Liver (tissue), 9 donors: Measurements from ENCODE around the gene DNM3. TPM values are rescaled to one million over a fixed set of nuclear protein-coding genes. Genes with fewer than 3 reads are reported as not detected.

Experiments used
- DNase-seq: peaks from one replicate; pipeline ENCODE4 v3.0.0-alpha.2; 2017; ENCODE audit warnings: low spot score
- H3K27ac ChIP-seq, 2 donors: one replicate each; pipeline ENCODE4 v1.7.0; 2013; ENCODE audit warnings: inconsistent platforms in 2 of 2, low read length in 2 of 2, control low read depth in 1 of 2, low read depth in 1 of 2, mild to moderate bottlenecking in 1 of 2
- H3K27me3 ChIP-seq, 4 donors: one replicate each; pipeline versions ENCODE4 v1.6.1 to v1.7.0; 2013; ENCODE audit warnings: low read length in 3 of 4, inconsistent platforms in 1 of 4, mild to moderate bottlenecking in 1 of 4, moderate library complexity in 1 of 4; ENCODE audit not compliant: control insufficient read depth in 4 of 4, insufficient read depth in 4 of 4
- H3K36me3 ChIP-seq, 4 donors: one replicate each; pipeline versions ENCODE4 v1.6.1 to v1.7.0; 2013; ENCODE audit warnings: low read length in 3 of 4, mild to moderate bottlenecking in 3 of 4, low read depth in 1 of 4, moderate library complexity in 1 of 4; ENCODE audit not compliant: control insufficient read depth in 4 of 4, insufficient read depth in 3 of 4
- H3K4me1 ChIP-seq, 4 donors: one replicate each; pipeline versions ENCODE4 v1.6.1 to v1.7.0; 2013; ENCODE audit warnings: low read length in 3 of 4, mild to moderate bottlenecking in 3 of 4, moderate library complexity in 1 of 4; ENCODE audit not compliant: control insufficient read depth in 4 of 4, insufficient read depth in 4 of 4
- H3K4me3 ChIP-seq, 3 donors: one replicate each; pipeline versions ENCODE4 v1.6.1 to v1.7.0; 2013; ENCODE audit warnings: low read length in 3 of 3, control low read depth in 1 of 3, low read depth in 1 of 3, mild to moderate bottlenecking in 1 of 3
- H3K9ac ChIP-seq, 2 donors: one replicate each; pipeline ENCODE4 v1.7.0; 2013; ENCODE audit warnings: low read length in 2 of 2, mild to moderate bottlenecking in 2 of 2, moderate library complexity in 2 of 2, control low read depth in 1 of 2, low read depth in 1 of 2
- H3K9me3 ChIP-seq, 4 donors: one replicate each; pipeline versions ENCODE4 v1.6.1 to v1.7.0; 2013; ENCODE audit warnings: low read length in 3 of 4; ENCODE audit not compliant: control insufficient read depth in 4 of 4
- ATF3 ChIP-seq: IDR thresholded peaks from 2 replicates; pipeline ENCODE4 v1.6.1; 2016; ENCODE audit warnings: antibody characterized with exemption
- EGR1 ChIP-seq, 2 donors: IDR thresholded peaks; 2 replicates each; pipeline ENCODE4 v1.6.1; 2016 to 2018; ENCODE audit warnings: antibody characterized with exemption in 2 of 2, low read depth in 2 of 2
- FOXA1 ChIP-seq: IDR thresholded peaks from 2 replicates; pipeline ENCODE4 v1.6.1; 2016; ENCODE audit warnings: antibody characterized with exemption
- FOXA2 ChIP-seq: IDR thresholded peaks from 2 replicates; pipeline ENCODE4 v1.6.1; 2016; ENCODE audit warnings: antibody characterized with exemption
- GABPA ChIP-seq, 2 donors: IDR thresholded peaks in 1 of 2; conservative IDR thresholded peaks in 1 of 2; 2 replicates each; pipeline ENCODE4 v1.6.1; 2016; ENCODE audit warnings: antibody characterized with exemption in 2 of 2, mild to moderate bottlenecking in 1 of 2, moderate library complexity in 1 of 2
- HNF4A ChIP-seq, 2 donors: conservative IDR thresholded peaks; 2 replicates each; pipeline ENCODE4 v1.6.1; 2016; ENCODE audit warnings: antibody characterized with exemption in 2 of 2, mild to moderate bottlenecking in 2 of 2
- HNF4G ChIP-seq: IDR thresholded peaks from 2 replicates; pipeline ENCODE4 v1.6.1; 2016; ENCODE audit warnings: antibody characterized with exemption
- JUND ChIP-seq, 2 donors: IDR thresholded peaks; 2 replicates each; pipeline ENCODE4 v1.6.1; 2016; ENCODE audit warnings: antibody characterized with exemption in 2 of 2
- NR2F2 ChIP-seq: IDR thresholded peaks from 2 replicates; pipeline ENCODE4 v1.6.1; 2016; ENCODE audit warnings: antibody characterized with exemption
- RAD21 ChIP-seq, 2 donors: IDR thresholded peaks; 2 replicates each; pipeline ENCODE4 v1.6.1; 2016; ENCODE audit warnings: antibody characterized with exemption in 2 of 2, mild to moderate bottlenecking in 2 of 2
- REST ChIP-seq: IDR thresholded peaks from 2 replicates; pipeline ENCODE4 v1.6.1; 2016; ENCODE audit warnings: antibody characterized with exemption, mild to moderate bottlenecking
- RXRA ChIP-seq, 2 donors: IDR thresholded peaks; 2 replicates each; pipeline ENCODE4 v1.6.1; 2017 to 2018; ENCODE audit warnings: antibody characterized with exemption in 2 of 2, mild to moderate bottlenecking in 1 of 2
- SP1 ChIP-seq: IDR thresholded peaks from 2 replicates; pipeline ENCODE4 v1.6.1; 2018; ENCODE audit warnings: antibody characterized with exemption, mild to moderate bottlenecking
- TAF1 ChIP-seq: conservative IDR thresholded peaks from 2 replicates; pipeline ENCODE4 v1.6.1; 2016; ENCODE audit warnings: antibody characterized with exemption, mild to moderate bottlenecking
- YY1 ChIP-seq: IDR thresholded peaks from 2 replicates; pipeline ENCODE4 v1.6.1; 2016; ENCODE audit warnings: antibody characterized with exemption, mild to moderate bottlenecking
- WGBS: extraction: QIAGEN DNeasy Blood & Tissue Kit; methylation state at CpG from one replicate; pipeline ENCODE4 v1.1.7; 2013; 5-methylcytosine and 5-hydroxymethylcytosine counted together
- polyA plus RNA-seq, 2 donors: library from polyadenylated mRNA; stranded (reverse) in 1 of 2; unstranded in 1 of 2; fragments of 200-250 nt in 1 of 2; fragments of >200 nt in 1 of 2; fragmentation: Nextera tagmentation in 1 of 2; extraction: Ambion mirVana in 1 of 2; gene quantifications; one replicate each; pipeline versions ENCODE4 v1.2.1 to v1.2.3, GENCODE V29; 2013 to 2015
- total RNA-seq, 2 donors: library from RNA; depleted of rRNA; stranded (reverse); fragments of >200 nt; gene quantifications; one replicate each; pipeline ENCODE4 v1.2.3, GENCODE V29; 2014
- TF ChIP-seq, protein P1 (sequence below): IDR thresholded peaks from 2 replicates; pipeline ENCODE4 v1.6.1; 2016; ENCODE audit warnings: antibody characterized with exemption
- TF ChIP-seq, protein P2 (sequence below): IDR thresholded peaks from 2 replicates; pipeline ENCODE4 v1.6.1; 2016; ENCODE audit warnings: antibody characterized with exemption
- TF ChIP-seq, protein P3 (sequence below): fragments of 150-350 bp; IDR thresholded peaks from 2 replicates; pipeline ENCODE4 v1.5.1; 2017; ENCODE audit warnings: improper control_type of control experiment, low read depth, low read length; ENCODE audit not compliant: missing input control
- donor health status: healthy.
- donor health status: healthy.
- donor health status: healthy.
- donor health status: healthy.
- donor health status: healthy.

DNM3 gene
- total and polyA plus RNA-seq, 4 donors: 0.08 to 3.2 (median 1.0) TPM

GRCh38 chr1:171999756-172000155, 158.5 kb downstream of the DNM3 start:
- no peaks in the 10 kb centered on the region for H3K36me3 ChIP-seq
- no peak for DNase-seq
- H3K4me3 ChIP-seq: no peak overlapping the region
- no peaks in the 10 kb centered on the region for H3K9me3 ChIP-seq
- TF ChIP-seq, protein P1, sequence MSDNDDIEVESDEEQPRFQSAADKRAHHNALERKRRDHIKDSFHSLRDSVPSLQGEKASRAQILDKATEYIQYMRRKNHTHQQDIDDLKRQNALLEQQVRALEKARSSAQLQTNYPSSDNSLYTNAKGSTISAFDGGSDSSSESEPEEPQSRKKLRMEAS: no peak
- TF ChIP-seq HNF4G: no peak
- TF ChIP-seq FOXA2: no peak
- TF ChIP-seq RXRA (IDR thresholded peaks at IDR 0.05): no peak
- no peak for TF ChIP-seq ATF3
- TF ChIP-seq NR2F2: no peak
- no peak for TF ChIP-seq YY1
- no peak for TF ChIP-seq GABPA (IDR thresholded peaks at IDR 0.05 in 1 of 2, conservative IDR thresholded peaks at IDR 0.05 in 1 of 2)
- no peak for TF ChIP-seq JUND (IDR thresholded peaks at IDR 0.05)
- TF ChIP-seq, protein P2, sequence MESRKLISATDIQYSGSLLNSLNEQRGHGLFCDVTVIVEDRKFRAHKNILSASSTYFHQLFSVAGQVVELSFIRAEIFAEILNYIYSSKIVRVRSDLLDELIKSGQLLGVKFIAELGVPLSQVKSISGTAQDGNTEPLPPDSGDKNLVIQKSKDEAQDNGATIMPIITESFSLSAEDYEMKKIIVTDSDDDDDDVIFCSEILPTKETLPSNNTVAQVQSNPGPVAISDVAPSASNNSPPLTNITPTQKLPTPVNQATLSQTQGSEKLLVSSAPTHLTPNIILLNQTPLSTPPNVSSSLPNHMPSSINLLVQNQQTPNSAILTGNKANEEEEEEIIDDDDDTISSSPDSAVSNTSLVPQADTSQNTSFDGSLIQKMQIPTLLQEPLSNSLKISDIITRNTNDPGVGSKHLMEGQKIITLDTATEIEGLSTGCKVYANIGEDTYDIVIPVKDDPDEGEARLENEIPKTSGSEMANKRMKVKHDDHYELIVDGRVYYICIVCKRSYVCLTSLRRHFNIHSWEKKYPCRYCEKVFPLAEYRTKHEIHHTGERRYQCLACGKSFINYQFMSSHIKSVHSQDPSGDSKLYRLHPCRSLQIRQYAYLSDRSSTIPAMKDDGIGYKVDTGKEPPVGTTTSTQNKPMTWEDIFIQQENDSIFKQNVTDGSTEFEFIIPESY: no peak
- no peak for TF ChIP-seq REST
- TF ChIP-seq, protein P3, sequence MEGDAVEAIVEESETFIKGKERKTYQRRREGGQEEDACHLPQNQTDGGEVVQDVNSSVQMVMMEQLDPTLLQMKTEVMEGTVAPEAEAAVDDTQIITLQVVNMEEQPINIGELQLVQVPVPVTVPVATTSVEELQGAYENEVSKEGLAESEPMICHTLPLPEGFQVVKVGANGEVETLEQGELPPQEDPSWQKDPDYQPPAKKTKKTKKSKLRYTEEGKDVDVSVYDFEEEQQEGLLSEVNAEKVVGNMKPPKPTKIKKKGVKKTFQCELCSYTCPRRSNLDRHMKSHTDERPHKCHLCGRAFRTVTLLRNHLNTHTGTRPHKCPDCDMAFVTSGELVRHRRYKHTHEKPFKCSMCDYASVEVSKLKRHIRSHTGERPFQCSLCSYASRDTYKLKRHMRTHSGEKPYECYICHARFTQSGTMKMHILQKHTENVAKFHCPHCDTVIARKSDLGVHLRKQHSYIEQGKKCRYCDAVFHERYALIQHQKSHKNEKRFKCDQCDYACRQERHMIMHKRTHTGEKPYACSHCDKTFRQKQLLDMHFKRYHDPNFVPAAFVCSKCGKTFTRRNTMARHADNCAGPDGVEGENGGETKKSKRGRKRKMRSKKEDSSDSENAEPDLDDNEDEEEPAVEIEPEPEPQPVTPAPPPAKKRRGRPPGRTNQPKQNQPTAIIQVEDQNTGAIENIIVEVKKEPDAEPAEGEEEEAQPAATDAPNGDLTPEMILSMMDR: no peak
- no peak for TF ChIP-seq HNF4A (conservative IDR thresholded peaks at IDR 0.05)
- no peak for TF ChIP-seq SP1
- no peak for TF ChIP-seq RAD21 (IDR thresholded peaks at IDR 0.05)
- no peak for TF ChIP-seq EGR1 (IDR thresholded peaks at IDR 0.05; ENCODE audit: low read depth in 2 of 2)
- TF ChIP-seq FOXA1: no peak
- TF ChIP-seq TAF1: no peak
- WGBS: 92% methylated on average over 2 of the region's 2 CpGs
- H3K27me3 ChIP-seq: no peaks in the 10 kb centered on the region
- H3K4me1 ChIP-seq: peaks cover 0 to 1% (median 0%) of the 10 kb centered on the region in 4 donors
- H3K27ac ChIP-seq: no peak overlapping the region
- no peak overlapping the region for H3K9ac ChIP-seq
